GM12878 (cell line): Measurements from ENCODE around the gene DOK1. TPM values are rescaled to one million over a fixed set of nuclear protein-coding genes. Genes with fewer than 3 reads are reported as not detected.
A peak's percentile ranks its signal among the peaks of the same experiment; 100 is the strongest.

ENCODE experiments used
- BACH1 ChIP-seq: fragments of 450-650 bp; IDR thresholded peaks from 2 replicates; pipeline ENCODE4 v1.6.1; 2017; ENCODE audit warnings: mild to moderate bottlenecking, borderline replicate concordance
- CBX5 ChIP-seq: sonication (generic); IDR thresholded peaks from 2 replicates; pipeline ENCODE4 v1.6.1; 2016; ENCODE audit warnings: low read depth, moderate library complexity, mild to moderate bottlenecking, inconsistent platforms
- EGR1 ChIP-seq, 2 experiments: IDR thresholded peaks; 1 replicate in 1 of 2; 2 replicates in 1 of 2; pipeline ENCODE4 v1.6.1; 2011 to 2012; ENCODE audit warnings: low read depth in 2 of 2, low read length in 2 of 2, borderline replicate concordance in 1 of 2, mild to moderate bottlenecking in 1 of 2, moderate library complexity in 1 of 2
- ESRRA ChIP-seq: IDR thresholded peaks from 2 replicates; pipeline ENCODE4 v1.6.1; 2012; ENCODE audit warnings: mild to moderate bottlenecking, low read length, improper control_type of control experiment
- FOXM1 ChIP-seq: IDR thresholded peaks from 2 replicates; pipeline ENCODE4 v1.6.1; 2012; ENCODE audit warnings: low read depth, mild to moderate bottlenecking, inconsistent platforms, low read length, moderate library complexity
- IRF4 ChIP-seq: IDR thresholded peaks from 2 replicates; pipeline ENCODE4 v1.6.1; 2011; ENCODE audit warnings: low read depth, low read length
- KAT2A ChIP-seq: conservative IDR thresholded peaks from 2 replicates; pipeline ENCODE4 v1.6.1; 2011; ENCODE audit warnings: low read depth, low read length; ENCODE audit not compliant: control insufficient read depth
- KDM1A ChIP-seq: fragments of 200-600 bp; sonication (generic); IDR thresholded peaks from 2 replicates; pipeline ENCODE4 v1.6.1; 2016; ENCODE audit warnings: borderline replicate concordance
- MEF2A ChIP-seq: IDR thresholded peaks from 2 replicates; pipeline ENCODE4 v1.6.1; 2011; ENCODE audit warnings: low read depth, mild to moderate bottlenecking, low read length, moderate library complexity; ENCODE audit not compliant: insufficient read depth
- MYC ChIP-seq: IDR thresholded peaks from 2 replicates; pipeline ENCODE4 v1.6.1; 2011; ENCODE audit warnings: mild to moderate bottlenecking, low read length, moderate library complexity, inconsistent platforms; ENCODE audit not compliant: insufficient read depth, insufficient replicate concordance, insufficient read length, severe bottlenecking
- POLR2A ChIP-seq: IDR thresholded peaks from 2 replicates; pipeline ENCODE4 v1.6.1; 2011; ENCODE audit warnings: low read depth, mild to moderate bottlenecking, low read length
- POU2F2 ChIP-seq: IDR thresholded peaks from 3 replicates; pipeline ENCODE4 v1.6.1; 2011; ENCODE audit warnings: low read depth, mild to moderate bottlenecking, low read length, borderline replicate concordance
- RAD21 ChIP-seq: IDR thresholded peaks from 2 replicates; pipeline ENCODE4 v1.6.1; 2011; ENCODE audit warnings: mild to moderate bottlenecking, low read depth, low read length, moderate library complexity; ENCODE audit not compliant: insufficient read depth
- RCOR1 ChIP-seq: conservative IDR thresholded peaks from 2 replicates; pipeline ENCODE4 v1.6.1; 2012; ENCODE audit warnings: low read depth, low read length, improper control_type of control experiment
- RUNX3 ChIP-seq: IDR thresholded peaks from 2 replicates; pipeline ENCODE4 v1.6.1; 2012; ENCODE audit warnings: low read length, inconsistent platforms
- SIN3A ChIP-seq: IDR thresholded peaks from 2 replicates; pipeline ENCODE4 v1.6.1; 2012; ENCODE audit warnings: low read depth, low read length, improper control_type of control experiment
- SRF ChIP-seq, 2 experiments: IDR thresholded peaks; 2 replicates each; pipeline ENCODE4 v1.6.1; 2011; ENCODE audit warnings: low read depth in 2 of 2, low read length in 2 of 2, mild to moderate bottlenecking in 1 of 2, moderate library complexity in 1 of 2
- TBL1XR1 ChIP-seq: IDR thresholded peaks from 2 replicates; pipeline ENCODE4 v1.6.1; 2012; ENCODE audit warnings: low read depth, low read length, improper control_type of control experiment
- ZNF274 ChIP-seq: IDR thresholded peaks from one replicate; pipeline ENCODE4 v1.8.0; 2011; ENCODE audit not compliant: insufficient read length, insufficient read depth
- ZNF384 ChIP-seq: IDR thresholded peaks from 2 replicates; pipeline ENCODE4 v1.6.1; 2012; ENCODE audit warnings: low read depth, mild to moderate bottlenecking, low read length, improper control_type of control experiment, borderline replicate concordance
- ZNF622 ChIP-seq: fragments of 450-650 bp; IDR thresholded peaks from 2 replicates; pipeline ENCODE4 v1.6.1; 2017; ENCODE audit warnings: mild to moderate bottlenecking, inconsistent platforms
- ZZZ3 ChIP-seq: IDR thresholded peaks from 2 replicates; pipeline ENCODE4 v1.6.1; 2011; ENCODE audit warnings: low read depth; ENCODE audit not compliant: control insufficient read depth, insufficient read length
- polyA plus RNA-seq, 11 experiments: library from polyadenylated mRNA; depleted of rRNA in 4 of 11; unstranded in 6 of 11; stranded (reverse) in 5 of 11; fragments of >200 nt; fragmentation: Nextera tagmentation in 4 of 11; fragmentation: Illumina TruSeq in 1 of 11; extraction: Ambion mirVana in 4 of 11; extraction: Trizol in 1 of 11; gene quantifications; 1 replicate in 1 of 11; 2 replicates in 10 of 11; pipeline versions ENCODE4 v1.2.1 to v1.2.3, GENCODE V29; 2011 to 2016; ENCODE audit warnings: inconsistent platforms in 2 of 11, missing spikeins in 2 of 11, low read depth in 1 of 11
- total RNA-seq, 4 experiments: library from RNA; depleted of rRNA in 3 of 4; stranded (reverse); fragments of >200 nt in 3 of 4; fragmentation: Illumina TruSeq in 1 of 4; extraction: Trizol in 1 of 4; gene quantifications; 2 replicates each; pipeline versions ENCODE4 v1.2.1 to v1.2.3, GENCODE V29; 2013 to 2021
- TF ChIP-seq, protein P1 (sequence below): IDR thresholded peaks from 2 replicates; pipeline ENCODE4 v1.6.1; 2012; ENCODE audit warnings: low read length, inconsistent platforms
- TF ChIP-seq, protein P2 (sequence below): IDR thresholded peaks from 2 replicates; pipeline ENCODE4 v1.6.1; 2011; ENCODE audit warnings: low read depth, mild to moderate bottlenecking, low read length, moderate library complexity, borderline replicate concordance; ENCODE audit errors: extremely low read depth
- TF ChIP-seq, protein P3 (sequence below): IDR thresholded peaks from 2 replicates; pipeline ENCODE4 v1.6.1; 2012; ENCODE audit warnings: mild to moderate bottlenecking, low read depth, low read length
- TF ChIP-seq, protein P4 (sequence below): IDR thresholded peaks from 2 replicates; pipeline ENCODE4 v1.6.1; 2012; ENCODE audit warnings: low read depth, low read length, improper control_type of control experiment

The DOK1 gene
- total and polyA plus RNA-seq, 10 of the 15 experiments (the other 5 are each of a cell fraction or from before 2014, with no cell fraction given): 1.4 to 104 (median 59.7) TPM

DNA sequence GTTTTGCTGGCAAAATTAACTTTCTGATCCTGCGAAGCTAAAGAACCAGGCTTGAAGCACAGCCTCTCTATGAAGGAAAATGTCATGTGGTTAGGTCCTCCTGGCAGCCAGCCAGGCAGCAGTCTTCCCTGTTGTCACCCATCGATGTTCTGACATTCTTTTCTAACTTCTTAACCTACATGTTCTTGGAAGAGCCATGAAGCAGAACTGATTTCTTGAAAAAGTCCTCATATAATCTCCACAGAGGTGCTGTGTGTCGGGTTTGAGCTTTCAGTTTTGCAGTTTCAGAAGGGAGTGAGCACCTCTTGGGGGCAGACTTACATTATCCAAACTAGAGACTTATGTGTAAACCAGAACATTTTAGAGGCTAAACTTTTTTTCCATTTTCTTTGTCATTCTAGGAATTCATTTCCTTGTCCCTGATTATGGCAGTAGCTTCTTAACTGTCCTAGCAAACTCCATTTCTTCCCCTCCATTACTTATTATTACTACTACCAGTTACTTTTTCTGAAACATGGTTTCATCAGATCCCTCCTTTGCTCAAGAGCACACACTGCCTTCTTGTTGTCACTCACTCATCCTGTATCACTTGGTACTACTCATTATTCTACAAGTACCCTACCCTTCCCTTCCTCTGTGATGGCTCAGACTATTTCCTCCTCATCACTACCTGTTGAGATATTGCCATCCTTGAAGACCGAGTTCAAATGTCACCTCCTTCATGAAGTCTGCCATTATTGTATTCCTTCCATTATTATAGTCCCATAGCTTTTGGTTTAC, 31.1 kb downstream of the DOK1 start (continued):
- TF ChIP-seq, protein P1, sequence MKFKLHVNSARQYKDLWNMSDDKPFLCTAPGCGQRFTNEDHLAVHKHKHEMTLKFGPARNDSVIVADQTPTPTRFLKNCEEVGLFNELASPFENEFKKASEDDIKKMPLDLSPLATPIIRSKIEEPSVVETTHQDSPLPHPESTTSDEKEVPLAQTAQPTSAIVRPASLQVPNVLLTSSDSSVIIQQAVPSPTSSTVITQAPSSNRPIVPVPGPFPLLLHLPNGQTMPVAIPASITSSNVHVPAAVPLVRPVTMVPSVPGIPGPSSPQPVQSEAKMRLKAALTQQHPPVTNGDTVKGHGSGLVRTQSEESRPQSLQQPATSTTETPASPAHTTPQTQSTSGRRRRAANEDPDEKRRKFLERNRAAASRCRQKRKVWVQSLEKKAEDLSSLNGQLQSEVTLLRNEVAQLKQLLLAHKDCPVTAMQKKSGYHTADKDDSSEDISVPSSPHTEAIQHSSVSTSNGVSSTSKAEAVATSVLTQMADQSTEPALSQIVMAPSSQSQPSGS: no peak
- TF ChIP-seq TBL1XR1: no peak
- no peak for TF ChIP-seq SRF (IDR thresholded peaks at IDR 0.05; ENCODE audit: low read depth in 2 of 2, low read length in 2 of 2)
- TF ChIP-seq BACH1: no peak
- TF ChIP-seq MEF2A: no peak
- no peak for TF ChIP-seq ZNF622
- no peak for TF ChIP-seq ESRRA
- no peak for TF ChIP-seq EGR1 (IDR thresholded peaks at IDR 0.05; ENCODE audit: borderline replicate concordance in 1 of 2, low read depth in 2 of 2, low read length in 2 of 2)
- TF ChIP-seq, protein P2, sequence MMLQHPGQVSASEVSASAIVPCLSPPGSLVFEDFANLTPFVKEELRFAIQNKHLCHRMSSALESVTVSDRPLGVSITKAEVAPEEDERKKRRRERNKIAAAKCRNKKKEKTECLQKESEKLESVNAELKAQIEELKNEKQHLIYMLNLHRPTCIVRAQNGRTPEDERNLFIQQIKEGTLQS: no peak
- no peak for TF ChIP-seq RCOR1
- TF ChIP-seq RAD21: peak; percentile 35; the same call in 1 of the 2 replicates
- peak; percentile 19; the same call in 1 of the 2 replicates for TF ChIP-seq RUNX3
- TF ChIP-seq POLR2A: no peak
- no peak for TF ChIP-seq KDM1A
- TF ChIP-seq IRF4: 0 out of 2 replicates have a peak, but pooled peaks have one; percentile 10
- TF ChIP-seq, protein P3, sequence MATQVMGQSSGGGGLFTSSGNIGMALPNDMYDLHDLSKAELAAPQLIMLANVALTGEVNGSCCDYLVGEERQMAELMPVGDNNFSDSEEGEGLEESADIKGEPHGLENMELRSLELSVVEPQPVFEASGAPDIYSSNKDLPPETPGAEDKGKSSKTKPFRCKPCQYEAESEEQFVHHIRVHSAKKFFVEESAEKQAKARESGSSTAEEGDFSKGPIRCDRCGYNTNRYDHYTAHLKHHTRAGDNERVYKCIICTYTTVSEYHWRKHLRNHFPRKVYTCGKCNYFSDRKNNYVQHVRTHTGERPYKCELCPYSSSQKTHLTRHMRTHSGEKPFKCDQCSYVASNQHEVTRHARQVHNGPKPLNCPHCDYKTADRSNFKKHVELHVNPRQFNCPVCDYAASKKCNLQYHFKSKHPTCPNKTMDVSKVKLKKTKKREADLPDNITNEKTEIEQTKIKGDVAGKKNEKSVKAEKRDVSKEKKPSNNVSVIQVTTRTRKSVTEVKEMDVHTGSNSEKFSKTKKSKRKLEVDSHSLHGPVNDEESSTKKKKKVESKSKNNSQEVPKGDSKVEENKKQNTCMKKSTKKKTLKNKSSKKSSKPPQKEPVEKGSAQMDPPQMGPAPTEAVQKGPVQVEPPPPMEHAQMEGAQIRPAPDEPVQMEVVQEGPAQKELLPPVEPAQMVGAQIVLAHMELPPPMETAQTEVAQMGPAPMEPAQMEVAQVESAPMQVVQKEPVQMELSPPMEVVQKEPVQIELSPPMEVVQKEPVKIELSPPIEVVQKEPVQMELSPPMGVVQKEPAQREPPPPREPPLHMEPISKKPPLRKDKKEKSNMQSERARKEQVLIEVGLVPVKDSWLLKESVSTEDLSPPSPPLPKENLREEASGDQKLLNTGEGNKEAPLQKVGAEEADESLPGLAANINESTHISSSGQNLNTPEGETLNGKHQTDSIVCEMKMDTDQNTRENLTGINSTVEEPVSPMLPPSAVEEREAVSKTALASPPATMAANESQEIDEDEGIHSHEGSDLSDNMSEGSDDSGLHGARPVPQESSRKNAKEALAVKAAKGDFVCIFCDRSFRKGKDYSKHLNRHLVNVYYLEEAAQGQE: no peak
- TF ChIP-seq POU2F2: no peak
- TF ChIP-seq SIN3A: no peak
- no peak for TF ChIP-seq ZNF274
- no peak for TF ChIP-seq ZZZ3
- TF ChIP-seq MYC: no peak
- no peak for TF ChIP-seq FOXM1
- TF ChIP-seq KAT2A: no peak
- TF ChIP-seq ZNF384: no peak
- TF ChIP-seq, protein P4, sequence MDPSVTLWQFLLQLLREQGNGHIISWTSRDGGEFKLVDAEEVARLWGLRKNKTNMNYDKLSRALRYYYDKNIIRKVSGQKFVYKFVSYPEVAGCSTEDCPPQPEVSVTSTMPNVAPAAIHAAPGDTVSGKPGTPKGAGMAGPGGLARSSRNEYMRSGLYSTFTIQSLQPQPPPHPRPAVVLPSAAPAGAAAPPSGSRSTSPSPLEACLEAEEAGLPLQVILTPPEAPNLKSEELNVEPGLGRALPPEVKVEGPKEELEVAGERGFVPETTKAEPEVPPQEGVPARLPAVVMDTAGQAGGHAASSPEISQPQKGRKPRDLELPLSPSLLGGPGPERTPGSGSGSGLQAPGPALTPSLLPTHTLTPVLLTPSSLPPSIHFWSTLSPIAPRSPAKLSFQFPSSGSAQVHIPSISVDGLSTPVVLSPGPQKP: no peak
- TF ChIP-seq CBX5: no peak
